Suprapubic skin (tissue), 4 donors: Measurements from ENCODE around the gene ZNF492. TPM values are rescaled to one million over a fixed set of nuclear protein-coding genes. Genes with fewer than 3 reads are reported as not detected.

Experiments used
- DNase-seq, 2 donors: peaks; one replicate each; pipeline ENCODE4 v3.0.0-alpha.2; 2019; ENCODE audit warnings: low spot score in 2 of 2
- H3K27ac ChIP-seq: fragments of 200-600 bp; sonication (generic); one replicate; pipeline ENCODE4 v1.5.1; 2019
- H3K27me3 ChIP-seq: fragments of 200-600 bp; sonication (generic); one replicate; pipeline ENCODE4 v1.5.1; 2019
- H3K36me3 ChIP-seq: fragments of 200-600 bp; sonication (generic); one replicate; pipeline ENCODE4 v1.5.1; 2019
- H3K4me1 ChIP-seq: fragments of 200-600 bp; sonication (generic); one replicate; pipeline ENCODE4 v1.5.1; 2019
- H3K4me3 ChIP-seq: fragments of 200-600 bp; sonication (generic); one replicate; pipeline ENCODE4 v1.5.1; 2019; ENCODE audit warnings: mild to moderate bottlenecking
- H3K9me3 ChIP-seq: fragments of 200-600 bp; sonication (generic); one replicate; pipeline ENCODE4 v1.5.1; 2019
- CTCF ChIP-seq, 2 donors: fragments of 200-600 bp in 1 of 2; fragments of 450-650 bp in 1 of 2; sonication (generic) in 1 of 2; IDR thresholded peaks; one replicate each; pipeline ENCODE4 v1.5.1; 2016 to 2019; ENCODE audit warnings: antibody characterized with exemption in 2 of 2, mild to moderate bottlenecking in 1 of 2, moderate library complexity in 1 of 2
- EP300 ChIP-seq: sonication (generic); formaldehyde crosslinking; IDR thresholded peaks from one replicate; pipeline ENCODE4 v1.6.1; 2017; ENCODE audit warnings: antibody characterized with exemption
- POLR2A ChIP-seq, 2 donors: fragments of 450-650 bp; IDR thresholded peaks; one replicate each; pipeline ENCODE4 v1.6.1; 2017; ENCODE audit warnings: antibody characterized with exemption in 2 of 2, mild to moderate bottlenecking in 2 of 2, moderate library complexity in 2 of 2
- POLR2AphosphoS5 ChIP-seq, 3 donors: sonication (generic); formaldehyde crosslinking; IDR thresholded peaks; one replicate each; pipeline ENCODE4 v1.6.1; 2017; ENCODE audit warnings: antibody characterized with exemption in 3 of 3
- WGBS: methylation state at CpG from one replicate; pipeline ENCODE4 v1.1.5; 2018; 5-methylcytosine and 5-hydroxymethylcytosine counted together
- total RNA-seq, 4 donors: library from RNA; depleted of rRNA; stranded (reverse); fragments of >200 nt; gene quantifications; one replicate each; pipeline ENCODE4 v1.1.0, GENCODE V29; 2016

Gene ZNF492
- total RNA-seq, 4 donors from 2014 or later, result 0.60 to 1.0 (median 0.76) TPM

DNA sequence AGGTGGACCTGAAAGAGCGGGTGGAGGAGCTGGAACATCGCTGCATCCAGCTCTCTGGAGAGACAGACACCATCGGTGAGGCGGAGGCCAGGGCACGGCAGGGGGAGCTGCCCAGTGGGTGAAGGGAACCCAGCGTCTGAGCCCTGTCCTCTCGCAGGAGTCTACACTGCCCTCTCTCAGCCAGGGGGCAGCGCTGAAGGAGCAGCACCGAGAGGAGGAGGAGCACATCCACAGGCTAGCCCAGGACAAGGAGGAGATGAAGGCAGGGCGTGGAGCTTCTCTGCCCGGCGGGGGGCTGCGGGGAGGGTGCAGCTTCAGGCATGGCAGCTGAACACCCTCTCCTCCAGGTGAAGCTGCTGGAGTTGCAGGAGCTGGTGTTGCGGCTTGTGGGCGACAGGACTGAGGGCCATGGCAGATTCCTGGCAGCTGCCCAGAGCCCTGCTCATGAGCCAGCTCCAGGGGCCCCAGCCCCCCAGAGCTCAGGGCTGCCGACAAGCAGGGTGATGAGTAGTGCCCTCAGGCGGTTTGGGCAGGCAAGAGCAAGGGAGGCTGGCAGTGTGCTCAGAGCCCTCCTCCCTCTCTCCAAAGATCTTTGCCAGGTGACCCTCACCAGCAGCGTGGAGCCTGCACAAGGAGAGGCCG lies 31.4 kb upstream of the ZNF492 start:
- no peak overlapping the region for H3K27ac ChIP-seq
- WGBS, result 54% methylated on average over 16 of the region's 19 CpGs
- H3K4me3 ChIP-seq, result no peak overlapping the region
- H3K27me3 ChIP-seq, result no peaks in the 10 kb centered on the region
- H3K4me1 ChIP-seq, result no peaks in the 10 kb centered on the region
- DNase-seq, result no peak
- no peaks in the 10 kb centered on the region for H3K36me3 ChIP-seq
- H3K9me3 ChIP-seq, result no peaks in the 10 kb centered on the region
- TF ChIP-seq POLR2A (IDR thresholded peaks at IDR 0.05) (no peak), CTCF (IDR thresholded peaks at IDR 0.05) (no peak), POLR2AphosphoS5 (IDR thresholded peaks at IDR 0.05) (no peak), EP300 (no peak)

- Histone ChIP-seq H3K27ac (no peak overlapping the region), H3K9me3 (no peaks in the 10 kb centered on the region), H3K36me3 (no peaks in the 10 kb centered on the region), H3K4me3 (no peak overlapping the region), H3K27me3 (no peaks in the 10 kb centered on the region), H3K4me1 (no peaks in the 10 kb centered on the region)
- DNase-seq, result no peak
- 68% methylated on average over 12 of the region's 14 CpGs for WGBS
- TF ChIP-seq CTCF (IDR thresholded peaks at IDR 0.05), result no peak
Observed at GRCh38 chr19:22603518-22604440, 30.3 kb upstream of the ZNF492 start.

GRCh38 chr19:22604571-22605274 lies 29.4 kb upstream of the ZNF492 start:
- H3K27me3 ChIP-seq, result no peaks in the 10 kb centered on the region
- 91% methylated on average over 10 of the region's 10 CpGs for WGBS
- DNase-seq, result no peak
- H3K36me3 ChIP-seq, result no peaks in the 10 kb centered on the region
- H3K4me1 ChIP-seq, result no peaks in the 10 kb centered on the region
- no peaks in the 10 kb centered on the region for H3K9me3 ChIP-seq
- H3K27ac ChIP-seq, result no peak overlapping the region
- H3K4me3 ChIP-seq, result no peak overlapping the region
- no peak for TF ChIP-seq POLR2AphosphoS5 (IDR thresholded peaks at IDR 0.05)
- TF ChIP-seq EP300, result no peak
- no peak for TF ChIP-seq CTCF (IDR thresholded peaks at IDR 0.05)
- TF ChIP-seq POLR2A (IDR thresholded peaks at IDR 0.05), result no peak

DNA sequence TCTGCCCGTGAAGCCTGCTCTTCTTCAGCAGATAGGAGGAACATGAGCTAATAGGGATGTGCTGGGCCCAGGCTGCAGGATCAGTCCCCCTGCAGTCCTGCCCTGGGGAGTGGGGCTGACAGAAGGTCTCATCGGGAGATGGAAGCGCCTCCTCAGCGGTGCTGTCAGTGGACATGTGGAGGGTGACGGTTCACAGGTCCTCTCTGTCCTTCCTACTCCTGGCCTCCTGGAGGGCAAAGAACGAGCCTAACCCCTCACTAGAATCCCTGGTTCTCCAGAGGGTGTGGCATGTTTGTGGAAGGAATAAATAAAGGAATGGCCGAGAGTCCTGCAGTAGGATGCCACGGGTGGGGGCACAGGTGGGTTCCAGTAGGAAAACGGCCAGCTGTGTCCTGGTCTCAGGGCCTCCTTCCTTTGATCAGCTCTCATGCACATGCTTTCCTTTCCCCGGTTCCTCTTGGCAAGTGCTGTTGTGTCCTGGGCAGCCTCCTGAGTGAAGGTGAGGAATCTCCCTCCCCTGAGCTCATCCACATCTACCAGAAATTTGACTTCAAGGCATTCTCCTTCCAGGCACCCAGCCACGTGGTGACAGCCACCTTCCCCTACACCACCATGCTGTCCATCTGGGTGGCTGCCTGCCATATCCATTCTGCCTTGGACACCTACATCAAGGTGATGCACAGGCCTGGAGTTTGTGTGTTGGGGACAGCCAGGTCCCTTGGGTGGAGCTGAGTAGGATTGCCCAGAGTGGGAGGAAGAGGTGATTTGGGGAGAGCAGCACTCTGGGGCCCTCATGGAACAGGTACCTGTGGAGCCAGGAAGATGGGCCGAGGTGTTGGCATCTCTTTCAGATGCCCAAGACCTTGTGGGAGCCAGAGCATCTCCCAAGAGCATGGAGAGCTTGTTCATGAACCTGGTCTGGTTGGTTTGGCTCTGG lies 28.6 kb upstream of the ZNF492 start:
- Histone ChIP-seq H3K4me1 (no peaks in the 10 kb centered on the region), H3K9me3 (no peaks in the 10 kb centered on the region), H3K36me3 (no peaks in the 10 kb centered on the region), H3K4me3 (no peak overlapping the region), H3K27ac (no peak overlapping the region), H3K27me3 (no peaks in the 10 kb centered on the region)
- TF ChIP-seq POLR2A (IDR thresholded peaks at IDR 0.05) (no peak), EP300 (no peak), CTCF (IDR thresholded peaks at IDR 0.05) (no peak), POLR2AphosphoS5 (IDR thresholded peaks at IDR 0.05) (no peak)
- no peak for DNase-seq
- WGBS, result 72% methylated on average over 11 of the region's 12 CpGs
